Transverse colon (tissue), 4 donors: ENCODE measurements around the gene NME9. TPM values are rescaled to one million over a fixed set of nuclear protein-coding genes. Genes with fewer than 3 reads are reported as not detected.

Source experiments
- DNase-seq: peaks from one replicate; pipeline ENCODE4 v3.0.0-alpha.2; 2019
- H3K27ac ChIP-seq, 4 donors: fragments of 200-600 bp; sonication (generic); 2 replicates each; pipeline ENCODE4 v1.5.1; 2016 to 2018; ENCODE audit warnings: inconsistent platforms in 4 of 4
- H3K27me3 ChIP-seq: fragments of 200-600 bp; sonication (generic); 2 replicates; pipeline ENCODE4 v1.5.1; 2017; ENCODE audit warnings: inconsistent platforms
- H3K36me3 ChIP-seq, 4 donors: fragments of 200-600 bp; sonication (generic); 2 replicates each; pipeline ENCODE4 v1.5.1; 2017 to 2019; ENCODE audit warnings: inconsistent platforms in 4 of 4
- H3K4me1 ChIP-seq, 4 donors: fragments of 200-600 bp; sonication (generic); 2 replicates each; pipeline ENCODE4 v1.5.1; 2017 to 2020; ENCODE audit warnings: inconsistent platforms in 4 of 4
- H3K4me3 ChIP-seq, 4 donors: fragments of 200-600 bp; sonication (generic); 1 replicate in 1 of 4; 2 replicates in 3 of 4; pipeline versions ENCODE4 v1.5.1 to v1.6.1; 2017 to 2019; ENCODE audit warnings: inconsistent platforms in 4 of 4
- H3K9me3 ChIP-seq, 2 donors: fragments of 200-600 bp; sonication (generic); 2 replicates each; pipeline ENCODE4 v1.5.1; 2017 to 2019; ENCODE audit warnings: inconsistent platforms in 2 of 2
- EP300 ChIP-seq: sonication (generic); formaldehyde crosslinking; IDR thresholded peaks from one replicate; pipeline ENCODE4 v1.6.1; 2017; ENCODE audit warnings: antibody characterized with exemption, low read depth
- POLR2A ChIP-seq: fragments of 450-650 bp; IDR thresholded peaks from one replicate; pipeline ENCODE4 v1.6.1; 2016; ENCODE audit warnings: antibody characterized with exemption, mild to moderate bottlenecking, moderate library complexity
- POLR2AphosphoS5 ChIP-seq, 3 donors: sonication (generic); formaldehyde crosslinking; IDR thresholded peaks; one replicate each; pipeline ENCODE4 v1.6.1; 2016; ENCODE audit warnings: antibody characterized with exemption in 3 of 3
- WGBS, 2 donors: methylation state at CpG; one replicate each; pipeline ENCODE4 v1.1.5; 2018; ENCODE audit warnings: low coverage in 1 of 2; 5-methylcytosine and 5-hydroxymethylcytosine counted together
- in situ Hi-C, 4 donors: fragments of 200-750 bp; cut with MboI; loops; one replicate each; pipeline versions ENCODE4 v1.15.0 to v1.15.1; 2017; ENCODE audit warnings: low sequenced_read_pairs in 3 of 4, low pct_ligation_motif_present in 1 of 4, low pct_unique_long_range_greater_than_20kb in 1 of 4
- intact Hi-C: fragments of 100-400 bp; cut with DNase I; formaldehyde crosslinking; loops from one replicate; pipeline ENCODE4 v1.15.1; 2023; ENCODE audit warnings: low total_unique reads
- total RNA-seq, 4 donors: library from RNA; depleted of rRNA; stranded (reverse); fragments of >200 nt; gene quantifications; one replicate each; pipeline ENCODE4 v1.1.0, GENCODE V29; 2016
- TF ChIP-seq, protein P1 (sequence below), 5 experiments: fragments of 200-600 bp in 3 of 5; fragments of 450-650 bp in 2 of 5; sonication (generic) in 3 of 5; IDR thresholded peaks; 1 replicate in 2 of 5; 2 replicates in 3 of 5; pipeline ENCODE4 v1.5.1; 2016 to 2017; ENCODE audit warnings: antibody characterized with exemption in 5 of 5, inconsistent platforms in 3 of 5, mild to moderate bottlenecking in 2 of 5, moderate library complexity in 1 of 5

NME9 gene
- total RNA-seq, 4 donors from 2014 or later, result not detected

DNA sequence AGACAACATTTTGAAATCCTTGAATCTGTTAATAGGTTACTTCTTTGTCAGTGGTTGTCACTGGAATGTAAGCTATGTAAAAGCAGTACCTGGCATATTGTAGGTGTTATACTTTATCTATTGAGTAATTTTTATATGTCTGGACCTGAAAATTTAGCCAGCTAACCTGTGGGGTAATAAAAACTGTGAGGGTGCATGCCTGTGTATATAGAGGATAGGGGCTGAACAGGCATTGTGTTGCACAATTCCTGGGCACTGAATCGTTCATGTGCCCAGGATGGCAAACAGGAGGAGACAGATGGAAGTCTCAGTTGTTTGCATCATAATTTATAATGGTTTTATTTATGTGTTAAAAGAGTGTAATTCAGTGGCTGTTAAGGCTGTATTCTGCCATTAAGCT is 75.4 kb downstream of the NME9 start:
- in situ Hi-C loops, result no loop called here
- Histone ChIP-seq H3K4me1 (no peaks in the 10 kb centered on the region), H3K27ac (no peak overlapping the region), H3K9me3 (no peaks in the 10 kb centered on the region), H3K36me3 (peaks cover 0 to 4% (median under 1%) of the 10 kb centered on the region in 4 donors), H3K27me3 (no peaks in the 10 kb centered on the region), H3K4me3 (no peak overlapping the region)
- DNase-seq, result no peak
- no peak for TF ChIP-seq POLR2AphosphoS5 (IDR thresholded peaks at IDR 0.05)
- TF ChIP-seq POLR2A, result no peak
- no peak for TF ChIP-seq EP300
- TF ChIP-seq, protein P1, sequence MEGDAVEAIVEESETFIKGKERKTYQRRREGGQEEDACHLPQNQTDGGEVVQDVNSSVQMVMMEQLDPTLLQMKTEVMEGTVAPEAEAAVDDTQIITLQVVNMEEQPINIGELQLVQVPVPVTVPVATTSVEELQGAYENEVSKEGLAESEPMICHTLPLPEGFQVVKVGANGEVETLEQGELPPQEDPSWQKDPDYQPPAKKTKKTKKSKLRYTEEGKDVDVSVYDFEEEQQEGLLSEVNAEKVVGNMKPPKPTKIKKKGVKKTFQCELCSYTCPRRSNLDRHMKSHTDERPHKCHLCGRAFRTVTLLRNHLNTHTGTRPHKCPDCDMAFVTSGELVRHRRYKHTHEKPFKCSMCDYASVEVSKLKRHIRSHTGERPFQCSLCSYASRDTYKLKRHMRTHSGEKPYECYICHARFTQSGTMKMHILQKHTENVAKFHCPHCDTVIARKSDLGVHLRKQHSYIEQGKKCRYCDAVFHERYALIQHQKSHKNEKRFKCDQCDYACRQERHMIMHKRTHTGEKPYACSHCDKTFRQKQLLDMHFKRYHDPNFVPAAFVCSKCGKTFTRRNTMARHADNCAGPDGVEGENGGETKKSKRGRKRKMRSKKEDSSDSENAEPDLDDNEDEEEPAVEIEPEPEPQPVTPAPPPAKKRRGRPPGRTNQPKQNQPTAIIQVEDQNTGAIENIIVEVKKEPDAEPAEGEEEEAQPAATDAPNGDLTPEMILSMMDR (IDR thresholded peaks at IDR 0.05), result no peak
- intact Hi-C loops, result no loop called here
- WGBS, 2 donors, result 50 to 63% methylated on average over 1 of the region's 1 CpG

DNA sequence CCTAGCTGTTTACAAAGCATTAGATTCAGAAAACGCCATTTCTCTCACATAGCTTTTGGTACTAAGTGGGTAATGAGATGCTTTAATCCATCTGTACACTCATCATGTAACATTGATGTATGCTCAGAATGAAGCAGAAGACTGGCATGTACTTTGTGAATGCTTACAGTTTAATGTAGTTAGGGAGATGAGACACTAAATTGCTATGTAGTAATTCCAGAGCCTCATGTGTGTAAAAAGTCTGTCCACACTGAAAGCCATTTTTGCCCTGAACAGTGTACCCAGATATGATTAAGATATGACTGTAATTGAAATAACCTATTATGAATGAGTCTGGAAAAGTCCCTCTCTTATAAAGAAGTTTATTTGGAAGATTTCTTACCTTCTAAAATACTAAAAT is 76.0 kb downstream of the NME9 start:
- 100% methylated on average over 1 of the region's 1 CpG for WGBS, 2 donors
- Histone ChIP-seq H3K9me3 (no peaks in the 10 kb centered on the region), H3K27me3 (no peaks in the 10 kb centered on the region), H3K27ac (no peak overlapping the region), H3K4me3 (no peak overlapping the region), H3K36me3 (peaks cover 0 to 1% (median 0%) of the 10 kb centered on the region in 4 donors), H3K4me1 (no peaks in the 10 kb centered on the region)
- in situ Hi-C loops, result no loop called here
- DNase-seq, result no peak
- intact Hi-C loops, result no loop called here
- TF ChIP-seq POLR2A (no peak), EP300 (no peak), POLR2AphosphoS5 (IDR thresholded peaks at IDR 0.05) (no peak)
- TF ChIP-seq, protein P1 (IDR thresholded peaks at IDR 0.05), result no peak

Other genes starting within 250 kb of the NME9 start
- 10 to 100 TPM in 1 of 4 donors, 1 to 10 TPM in 2, not detected in 1; 4.6 to 13.0 (median 5.1) TPM for gene DZIP1L, start 214.2 kb downstream of the NME9 start, total RNA-seq
- not detected for gene A4GNT, start 197.5 kb downstream of the NME9 start, total RNA-seq
- 1 to 10 TPM in 3 of 4 donors, not detected in 1; 7.5 to 8.9 (median 7.8) TPM for gene DBR1, start 154.9 kb downstream of the NME9 start, total RNA-seq
- 10 to 100 TPM; 48.1 to 63.8 (median 60.3) TPM for gene ARMC8, start 142.6 kb downstream of the NME9 start, total RNA-seq
- gene MRAS, start 18.7 kb upstream of the NME9 start, total RNA-seq, result 1 to 10 TPM; 3.0 to 9.6 (median 6.3) TPM
- 1 to 10 TPM in 3 of 4 donors, under 1 TPM in 1; 0.60 to 6.0 (median 2.8) TPM for gene ESYT3, start 104.8 kb upstream of the NME9 start, total RNA-seq